ENCODE data around the gene TLR5. TPM values are rescaled to one million over a fixed set of nuclear protein-coding genes. Genes with fewer than 3 reads are reported as not detected.

TLR5 gene
- total and polyA plus RNA-seq, 2 donors from 2014 or later, result 3.7 to 31.3 TPM

DNA sequence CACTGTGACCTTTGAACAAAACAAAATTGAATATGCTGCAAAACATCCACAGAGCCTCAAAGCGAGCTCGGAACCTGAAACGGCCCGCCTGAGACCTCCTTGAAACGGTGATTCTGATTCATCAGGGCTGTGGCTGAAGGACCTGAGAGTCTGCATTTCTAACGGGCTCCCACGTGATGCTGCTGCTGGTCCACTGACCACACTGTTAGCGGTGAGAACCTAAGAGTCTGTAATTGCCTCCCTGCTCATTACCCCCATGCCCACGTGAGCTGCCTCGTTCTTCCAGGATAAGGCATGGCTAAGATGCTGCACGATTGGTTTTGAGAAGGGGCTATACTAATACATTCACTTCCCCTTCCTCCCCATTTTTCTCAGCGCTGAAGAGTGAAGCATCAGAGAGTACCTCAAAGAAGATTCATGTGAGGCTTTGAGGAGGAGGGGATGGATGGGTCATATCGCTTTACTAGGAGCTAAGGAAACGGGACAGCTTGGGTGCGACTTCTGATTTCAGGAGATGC, 9.7 kb downstream of the TLR5 start:
- H3K4me3 ChIP-seq (ENCODE audit: low read length in 3 of 3), result peak overlapping the region in 2 of 3 donors; percentile 43 to 49
- H3K4me1 ChIP-seq (ENCODE audit: control insufficient read depth in 2 of 3, insufficient read depth in 2 of 3, low read depth in 1 of 3, low read length in 3 of 3), result peaks cover 2 to 7% (median 5%) of the 10 kb centered on the region in 3 donors
- no peak overlapping the region for H3K27ac ChIP-seq (ENCODE audit: low read depth in 2 of 2, low read length in 2 of 2)
- no peaks in the 10 kb centered on the region for H3K9me3 ChIP-seq (ENCODE audit: control insufficient read depth in 2 of 3, insufficient read depth in 1 of 3, low read length in 3 of 3)
- DNase-seq (peak in 1 of 5 donors; percentile 70), FAIRE-seq (no peak)
- H3K36me3 ChIP-seq (ENCODE audit: control insufficient read depth in 2 of 3, insufficient read depth in 3 of 3, low read length in 3 of 3), result no peaks in the 10 kb centered on the region
- TF ChIP-seq, protein P1, sequence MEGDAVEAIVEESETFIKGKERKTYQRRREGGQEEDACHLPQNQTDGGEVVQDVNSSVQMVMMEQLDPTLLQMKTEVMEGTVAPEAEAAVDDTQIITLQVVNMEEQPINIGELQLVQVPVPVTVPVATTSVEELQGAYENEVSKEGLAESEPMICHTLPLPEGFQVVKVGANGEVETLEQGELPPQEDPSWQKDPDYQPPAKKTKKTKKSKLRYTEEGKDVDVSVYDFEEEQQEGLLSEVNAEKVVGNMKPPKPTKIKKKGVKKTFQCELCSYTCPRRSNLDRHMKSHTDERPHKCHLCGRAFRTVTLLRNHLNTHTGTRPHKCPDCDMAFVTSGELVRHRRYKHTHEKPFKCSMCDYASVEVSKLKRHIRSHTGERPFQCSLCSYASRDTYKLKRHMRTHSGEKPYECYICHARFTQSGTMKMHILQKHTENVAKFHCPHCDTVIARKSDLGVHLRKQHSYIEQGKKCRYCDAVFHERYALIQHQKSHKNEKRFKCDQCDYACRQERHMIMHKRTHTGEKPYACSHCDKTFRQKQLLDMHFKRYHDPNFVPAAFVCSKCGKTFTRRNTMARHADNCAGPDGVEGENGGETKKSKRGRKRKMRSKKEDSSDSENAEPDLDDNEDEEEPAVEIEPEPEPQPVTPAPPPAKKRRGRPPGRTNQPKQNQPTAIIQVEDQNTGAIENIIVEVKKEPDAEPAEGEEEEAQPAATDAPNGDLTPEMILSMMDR (IDR thresholded peaks at IDR 0.05; ENCODE audit: borderline replicate concordance, extremely low read depth, insufficient read depth), result no peak
- H3K27me3 ChIP-seq (ENCODE audit: control insufficient read depth, insufficient read depth, low read length), result no peaks in the 10 kb centered on the region
- intact Hi-C loops (cut with DNase I), result no loop called here
- H3K9ac ChIP-seq (ENCODE audit: low read length in 3 of 3), result peak overlapping the region in 1 of 3 donors; percentile 40

DNA sequence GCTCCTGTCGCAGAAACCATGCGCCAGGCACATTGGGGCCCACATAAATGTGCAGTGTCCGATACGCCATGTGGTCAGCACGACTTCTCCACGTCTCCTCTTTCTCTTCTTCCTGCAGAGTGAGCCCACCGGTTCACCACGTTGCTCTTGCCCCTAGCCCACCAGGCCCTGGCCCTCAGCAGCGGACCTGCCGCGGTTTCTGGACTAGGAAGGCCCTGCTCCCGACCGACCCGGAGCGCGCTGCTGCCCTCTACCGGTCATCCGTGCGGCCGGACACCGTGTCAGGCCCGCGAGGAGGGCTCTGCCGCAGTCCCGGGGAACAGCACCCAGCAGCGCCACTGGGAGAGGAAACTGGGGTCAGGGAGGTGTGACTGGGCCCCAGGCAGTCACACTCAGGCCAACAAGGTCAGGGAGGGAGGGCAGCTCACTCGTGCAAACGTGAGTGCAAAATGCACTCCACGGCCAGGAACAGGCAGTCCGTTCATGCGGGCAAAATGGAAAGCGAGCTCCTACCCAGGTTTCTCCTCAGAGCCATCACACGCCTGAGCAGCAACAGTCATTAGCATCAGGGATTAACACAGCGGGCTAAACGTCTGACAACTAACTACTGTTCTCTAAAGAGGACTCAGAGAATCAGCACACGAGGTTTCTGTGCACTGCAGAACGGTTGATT, 13.7 kb downstream of the TLR5 start:
- no peaks in the 10 kb centered on the region for H3K36me3 ChIP-seq (ENCODE audit: control insufficient read depth in 2 of 3, insufficient read depth in 3 of 3, low read length in 3 of 3)
- DNase-seq, result peak; percentile 73 to 93 (median 80)
- TF ChIP-seq, protein P1 (IDR thresholded peaks at IDR 0.05; ENCODE audit: borderline replicate concordance, extremely low read depth, insufficient read depth), result peak; percentile 71
- H3K4me1 ChIP-seq (ENCODE audit: control insufficient read depth in 2 of 3, insufficient read depth in 2 of 3, low read depth in 1 of 3, low read length in 3 of 3), result peaks cover 2 to 7% (median 3%) of the 10 kb centered on the region in 3 donors
- peak overlapping the region in 1 of 3 donors; percentile 53 for H3K9ac ChIP-seq (ENCODE audit: low read length in 3 of 3)
- no peak overlapping the region for H3K27ac ChIP-seq (ENCODE audit: low read depth in 2 of 2, low read length in 2 of 2)
- peak overlapping the region in 1 of 3 donors; percentile 43 for H3K4me3 ChIP-seq (ENCODE audit: low read length in 3 of 3)
- H3K9me3 ChIP-seq (ENCODE audit: control insufficient read depth in 2 of 3, insufficient read depth in 1 of 3, low read length in 3 of 3), result no peaks in the 10 kb centered on the region
- no peaks in the 10 kb centered on the region for H3K27me3 ChIP-seq (ENCODE audit: control insufficient read depth, insufficient read depth, low read length)
- intact Hi-C loops (cut with DNase I), result no loop called here
- no peak for FAIRE-seq

DNA sequence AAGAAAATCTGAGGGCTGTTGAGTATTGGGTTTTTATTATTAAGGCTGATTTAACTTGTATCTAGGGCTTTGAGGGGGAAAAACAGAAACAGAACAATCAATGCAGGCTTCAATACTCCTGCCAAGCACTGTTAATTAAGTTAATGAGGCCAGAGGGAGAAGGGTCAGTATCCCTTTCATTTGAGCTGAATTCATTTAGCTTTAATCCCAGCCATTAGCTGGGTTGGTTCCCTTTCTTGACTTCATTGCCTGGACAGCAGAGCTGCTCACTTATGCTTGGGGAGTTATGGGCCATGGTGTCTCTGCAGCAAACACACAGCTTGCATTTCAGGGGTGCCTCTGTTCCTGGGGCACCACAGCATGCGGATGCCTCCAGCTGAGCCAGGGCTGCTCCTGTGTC, 16.3 kb downstream of the TLR5 start:
- peaks cover 0 to 3% (median 0%) of the 10 kb centered on the region in 3 donors for H3K4me1 ChIP-seq (ENCODE audit: control insufficient read depth in 2 of 3, insufficient read depth in 2 of 3, low read depth in 1 of 3, low read length in 3 of 3)
- no peak for DNase-seq
- H3K9me3 ChIP-seq (ENCODE audit: control insufficient read depth in 2 of 3, insufficient read depth in 1 of 3, low read length in 3 of 3), result no peaks in the 10 kb centered on the region
- H3K36me3 ChIP-seq (ENCODE audit: control insufficient read depth in 2 of 3, insufficient read depth in 3 of 3, low read length in 3 of 3), result no peaks in the 10 kb centered on the region
- H3K27me3 ChIP-seq (ENCODE audit: control insufficient read depth, insufficient read depth, low read length), result no peaks in the 10 kb centered on the region
- no peak overlapping the region for H3K4me3 ChIP-seq (ENCODE audit: low read length in 3 of 3)
- H3K9ac ChIP-seq (ENCODE audit: low read length in 3 of 3), result no peak overlapping the region
- TF ChIP-seq, protein P1 (IDR thresholded peaks at IDR 0.05; ENCODE audit: borderline replicate concordance, extremely low read depth, insufficient read depth), result no peak
- no peak for FAIRE-seq
- H3K27ac ChIP-seq (ENCODE audit: low read depth in 2 of 2, low read length in 2 of 2), result no peak overlapping the region
- intact Hi-C loops (cut with DNase I), result no loop called here

Measured in kidney (tissue), 14 donors.